GM19468 (cell line): ENCODE measurements around the gene RPS6KA5.
"Not testable (repeated sequence)": the region's sequence is repeated elsewhere in the genome, so short reads cannot be mapped to it uniquely, and the experiment has no call there.

Experiments used
- ATAC-seq: cut with Tn5 transposase; IDR thresholded peaks from one replicate; pipeline ENCODE4 v1.9.1; 2021; ENCODE audit warnings: mild to moderate bottlenecking, moderate library complexity, moderate number of reproducible peaks; ENCODE audit not compliant: unreplicated experiment; ENCODE audit errors: extremely low read depth

RPS6KA5 gene

DNA sequence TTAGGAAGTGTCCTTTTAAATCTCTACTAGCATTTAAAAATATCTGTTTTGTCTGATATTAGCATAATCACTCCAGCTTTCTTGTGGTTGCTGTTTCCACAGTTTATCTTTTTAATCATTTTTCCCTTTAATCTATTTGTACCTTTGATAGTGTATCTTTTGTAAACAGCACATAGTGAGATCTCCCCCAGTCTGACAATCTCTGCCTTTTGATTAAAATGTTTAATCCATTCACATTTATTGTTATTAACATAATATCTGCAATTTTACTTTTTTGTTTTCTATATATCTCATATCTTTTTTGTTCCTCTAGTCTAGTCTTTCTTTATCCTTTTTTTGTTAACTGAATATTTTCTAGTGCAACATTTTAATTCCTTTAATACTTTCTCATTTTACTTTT, 104.2 kb downstream of the RPS6KA5 start:
- no peak for ATAC-seq

GRCh38 chr14:90953643-90954042, 106.8 kb downstream of the RPS6KA5 start:
- not testable (repeated sequence) for ATAC-seq

DNA sequence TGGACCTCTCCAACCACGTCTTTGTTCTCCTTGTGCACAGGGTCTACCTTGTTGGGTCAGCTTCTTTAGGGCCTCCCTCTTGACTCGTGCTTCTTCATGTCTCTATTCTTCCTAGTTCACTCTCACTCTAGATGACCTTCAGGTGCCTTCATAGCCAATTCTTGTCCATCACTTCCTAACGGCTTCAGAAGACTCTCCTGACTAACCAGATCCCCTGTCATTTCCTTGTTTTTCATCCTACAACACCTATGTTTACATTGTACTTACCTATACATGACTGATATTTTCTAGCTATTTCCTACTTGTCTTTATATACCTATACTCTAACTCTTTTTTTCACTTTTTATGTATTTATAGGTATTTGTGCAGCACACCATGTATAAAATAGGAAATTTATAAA, 117.1 kb downstream of the RPS6KA5 start:
- no peak for ATAC-seq

DNA sequence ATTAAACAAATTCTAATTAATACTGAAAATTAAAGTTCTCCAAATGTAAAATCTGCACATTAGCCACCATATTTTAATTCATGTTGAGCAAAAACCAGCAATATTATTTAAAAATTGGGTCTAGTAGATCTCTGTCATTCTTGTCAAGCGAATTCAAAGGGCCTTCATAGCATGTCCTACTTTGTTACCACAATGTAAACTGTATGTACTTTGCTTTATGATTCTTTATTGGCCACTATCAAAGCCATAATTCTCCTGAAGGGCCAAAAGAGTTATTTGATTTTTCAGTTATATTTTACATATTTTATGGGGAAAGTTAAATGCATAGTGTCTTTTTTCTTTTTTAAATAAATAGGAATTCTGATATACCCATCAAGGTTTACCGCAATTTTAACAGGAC, 117.9 kb downstream of the RPS6KA5 start:
- no peak for ATAC-seq

DNA sequence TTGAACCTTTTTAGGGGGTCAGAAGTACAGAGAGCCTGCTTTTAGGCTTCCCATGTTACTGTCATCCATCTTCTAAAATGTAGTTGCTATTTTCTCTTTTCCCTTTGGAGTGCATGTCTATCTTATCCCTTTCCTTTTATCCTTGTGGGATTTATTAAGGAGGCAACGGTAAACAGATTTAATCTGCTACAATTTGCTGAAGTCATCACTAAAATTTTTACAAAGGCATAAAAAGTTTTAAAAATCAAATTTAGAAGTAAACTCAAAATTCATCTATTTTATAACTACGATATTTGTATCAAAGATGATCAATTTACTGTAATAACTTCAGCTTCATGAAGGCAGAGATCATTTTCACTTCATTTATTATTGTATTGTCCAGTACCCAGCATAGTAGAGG, 118.7 kb downstream of the RPS6KA5 start:
- ATAC-seq: no peak

- ATAC-seq: no peak
Observed at GRCh38 chr14:90940318-90940962, 120.0 kb downstream of the RPS6KA5 start.

- ATAC-seq: not testable (repeated sequence)
Observed at GRCh38 chr14:90939252-90939795, 121.1 kb downstream of the RPS6KA5 start.

GRCh38 chr14:90938615-90939014, 121.8 kb downstream of the RPS6KA5 start:
- no peak for ATAC-seq

- ATAC-seq: no peak
Observed at GRCh38 chr14:90936757-90937440, 123.5 kb downstream of the RPS6KA5 start.

- ATAC-seq: no peak
Observed at GRCh38 chr14:90924621-90925340, 135.7 kb downstream of the RPS6KA5 start.

GRCh38 chr14:90922141-90922540, 138.3 kb downstream of the RPS6KA5 start:
- no peak for ATAC-seq

- no peak for ATAC-seq
Observed at GRCh38 chr14:90911121-90911520, 149.3 kb downstream of the RPS6KA5 start.

DNA sequence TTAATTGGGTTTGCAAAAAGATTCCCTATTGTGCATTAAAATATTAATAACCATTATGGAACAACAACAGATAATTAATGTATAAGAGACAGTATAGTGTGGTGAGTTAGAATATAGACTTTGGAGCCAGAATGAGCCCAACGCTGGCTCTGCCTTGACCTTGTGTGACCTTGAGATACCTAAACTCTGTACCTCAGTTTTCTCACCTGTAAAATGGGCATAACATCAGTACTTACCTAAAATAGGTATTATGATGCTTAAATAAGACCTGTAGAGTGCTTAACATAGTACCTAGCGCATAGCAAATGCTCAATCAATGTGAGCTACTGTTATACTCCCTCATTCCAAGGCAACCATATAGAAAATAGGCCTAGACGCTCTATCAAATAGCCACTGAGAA, 153.3 kb downstream of the RPS6KA5 start:
- no peak for ATAC-seq

DNA sequence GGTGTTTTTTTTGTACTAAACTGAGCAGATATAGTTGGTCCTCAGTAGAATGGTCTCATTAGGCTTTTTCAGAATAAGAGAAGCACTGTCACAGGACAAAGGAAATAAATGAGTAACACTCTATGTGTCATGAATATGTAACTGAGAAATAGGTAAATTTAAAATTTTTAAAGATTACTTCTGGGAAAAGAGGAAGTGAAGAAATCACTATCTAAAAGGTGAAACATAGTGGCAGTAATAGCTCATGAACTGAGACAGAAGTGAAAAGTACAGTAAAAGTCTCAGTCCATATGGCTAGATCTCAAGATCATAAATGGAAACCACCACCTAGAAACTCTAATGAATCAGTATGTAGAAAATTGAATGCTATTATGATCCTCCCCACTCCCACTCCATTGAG, 154.9 kb downstream of the RPS6KA5 start:
- peak; percentile 84 for ATAC-seq

DNA sequence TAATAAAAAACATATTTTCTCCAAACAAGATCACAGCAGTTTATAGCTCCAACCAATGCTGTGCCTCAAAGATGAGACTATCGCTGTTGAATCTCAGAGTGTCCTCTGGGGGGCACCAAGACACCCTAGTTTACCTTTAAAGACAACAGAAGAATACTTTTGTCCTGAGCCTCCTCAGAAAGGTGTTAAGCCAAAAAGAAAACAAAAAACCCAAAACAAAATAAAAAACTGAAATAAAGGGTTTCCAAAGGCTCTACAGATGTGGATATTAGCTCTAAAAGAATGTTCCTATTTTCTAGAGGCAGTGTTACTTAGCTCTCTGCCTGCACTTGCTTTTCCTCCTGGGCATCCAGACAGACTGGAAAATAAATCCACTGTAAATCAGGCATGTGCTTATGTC, 157.3 kb downstream of the RPS6KA5 start:
- no peak for ATAC-seq

GRCh38 chr14:90900476-90901083, 159.9 kb downstream of the RPS6KA5 start:
- no peak for ATAC-seq

- no peak for ATAC-seq
Observed at GRCh38 chr14:90897022-90897421, 163.4 kb downstream of the RPS6KA5 start.

GRCh38 chr14:90894241-90894640, 166.2 kb downstream of the RPS6KA5 start:
- ATAC-seq: no peak

GRCh38 chr14:90893510-90893909, 166.9 kb downstream of the RPS6KA5 start:
- no peak for ATAC-seq

- no peak for ATAC-seq
Observed at GRCh38 chr14:90892970-90893369, 167.5 kb downstream of the RPS6KA5 start.

GRCh38 chr14:90891326-90891725, 169.1 kb downstream of the RPS6KA5 start:
- ATAC-seq: no peak
